Fibroblast of mammary gland (primary cell): ENCODE data around the gene ZSCAN16.
"Not testable (repeated sequence)": the region's sequence is repeated elsewhere in the genome, so short reads cannot be mapped to it uniquely, and the experiment has no call there.

ENCODE experiments used
- DNase-seq: peaks from one replicate; pipeline ENCODE4 v3.0.0-alpha.2; 2010; ENCODE audit warnings: low read depth
- H3K4me3 ChIP-seq: 2 replicates; pipeline ENCODE4 v1.5.1; 2011; ENCODE audit warnings: low read depth, mild to moderate bottlenecking, low read length, moderate library complexity; ENCODE audit not compliant: control insufficient read depth
- CTCF ChIP-seq: conservative IDR thresholded peaks from 2 replicates; pipeline ENCODE4 v1.5.1; 2011; ENCODE audit warnings: low read depth, low read length, inconsistent platforms; ENCODE audit not compliant: control insufficient read depth, insufficient read depth

ZSCAN16 gene

GRCh38 chr6:28089054-28089453 lies 35.4 kb upstream of the ZSCAN16 start:
- DNase-seq: no peak
- no peak for TF ChIP-seq CTCF
- H3K4me3 ChIP-seq: no peak overlapping the region

- H3K4me3 ChIP-seq: peak overlapping the region; percentile 44
- TF ChIP-seq CTCF: no peak
- DNase-seq: peak; percentile 5
These were observed 33.4 kb upstream of the ZSCAN16 start for GRCh38 chr6:28090917-28091586.

DNA sequence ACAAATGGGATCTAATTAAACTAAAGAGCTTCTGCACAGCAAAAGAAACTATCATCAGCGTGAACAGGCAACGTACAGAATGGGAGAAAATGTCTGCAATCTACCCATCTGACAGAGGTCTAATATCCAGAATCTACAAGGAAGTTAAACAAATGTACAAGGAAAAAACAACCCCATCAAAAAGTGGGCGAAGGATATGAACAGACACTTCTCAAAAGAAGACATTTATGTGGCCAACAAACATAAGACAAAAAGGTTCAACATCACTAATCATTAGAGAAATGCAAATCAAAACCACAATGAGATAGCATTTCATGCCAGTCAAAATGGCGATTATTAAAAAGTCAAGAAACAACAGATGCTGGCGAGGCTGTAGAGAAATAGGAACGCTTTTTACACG lies 22.2 kb upstream of the ZSCAN16 start:
- DNase-seq, H3K4me3 ChIP-seq: not testable (repeated sequence)

- not testable (repeated sequence) for H3K4me3 ChIP-seq, DNase-seq
These were observed 21.7 kb upstream of the ZSCAN16 start for GRCh38 chr6:28102699-28103098.

GRCh38 chr6:28104392-28105244 lies 19.8 kb upstream of the ZSCAN16 start:
- DNase-seq: peak; percentile 76
- TF ChIP-seq CTCF: peak; percentile 48
- H3K4me3 ChIP-seq: peak overlapping the region; percentile 60

GRCh38 chr6:28105245-28105639 lies 19.2 kb upstream of the ZSCAN16 start:
- peak overlapping the region; percentile 60 for H3K4me3 ChIP-seq
- DNase-seq: peak; percentile 26
- TF ChIP-seq CTCF: no peak

DNA sequence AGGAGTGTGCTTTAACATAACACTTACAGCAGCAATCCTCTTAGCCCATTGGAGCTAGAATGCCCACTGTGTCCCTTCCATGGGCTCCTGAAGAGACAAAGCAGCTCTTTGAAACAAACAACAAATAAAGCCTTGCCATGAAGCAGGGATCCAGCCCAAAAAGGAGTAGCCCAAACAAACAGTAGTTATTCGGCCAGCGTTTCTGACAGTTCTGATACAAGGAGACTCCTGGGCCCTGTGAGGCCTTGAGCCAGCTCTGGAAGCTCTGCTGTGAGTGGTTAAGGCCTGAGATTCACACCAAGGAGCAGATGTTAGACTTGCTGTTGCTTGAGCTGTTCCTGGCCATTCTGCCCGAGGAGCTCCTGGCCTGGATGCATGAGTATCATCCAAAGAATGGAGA lies 16.9 kb upstream of the ZSCAN16 start:
- TF ChIP-seq CTCF: no peak
- DNase-seq: no peak
- no peak overlapping the region for H3K4me3 ChIP-seq
